HCT116 (cell line): ENCODE data around the gene SYCE1L. TPM values are rescaled to one million over a fixed set of nuclear protein-coding genes. Genes with fewer than 3 reads are reported as not detected.

ENCODE experiments used
- ATAC-seq: fragments of 200-7000 bp; cut with Tn5 transposase; 2 replicates; pipeline ENCODE4 v1.9.1; 2020; ENCODE audit warnings: mild to moderate bottlenecking, moderate library complexity
- BruUV-seq: library from RNA; stranded (reverse); fragments of 400-500 nt; replicated peaks from 2 replicates; lab custom pipeline; 2021; lab: Mats Ljungman, UMichigan
- CTCF ChIA-PET: fragments of 300-600 bp; sonication (Branson Sonifier 250); formaldehyde crosslinking; loops from one replicate; lab custom pipeline; 2021; ENCODE audit warnings: antibody characterized with exemption; lab: Charles Lee
- POLR2A ChIA-PET: fragments of 300-600, 350-600 bp; sonication (Branson Sonifier 250); formaldehyde crosslinking; loops from one replicate; lab custom pipeline; 2021; ENCODE audit warnings: antibody characterized with exemption; lab: Charles Lee
- RAD21 ChIA-PET, 2 experiments: fragments of 300-600 bp; sonication (Branson Sonifier 250); formaldehyde crosslinking; loops; one replicate each; lab custom pipeline; 2023; ENCODE audit warnings: low total read pairs in 2 of 2; ENCODE audit not compliant: uncharacterized antibody in 2 of 2, unreplicated experiment in 2 of 2, low non-redundant PET in 1 of 2; lab: Charles Lee
- DNase-seq: peaks from one replicate; pipeline ENCODE4 v3.0.0-alpha.2; 2010; ENCODE audit warnings: low read depth, low spot score
- H2AFZ ChIP-seq: fragments of 200-600 bp; shearing (Covaris generic), sonication (generic); 2 replicates; pipeline ENCODE4 v1.6.1; 2017; ENCODE audit warnings: low read depth, mixed run types, mixed read lengths, antibody characterized with exemption, low read length; ENCODE audit not compliant: poor library complexity, severe bottlenecking
- H3K27ac ChIP-seq: 2 replicates; pipeline ENCODE4 v1.5.1; 2012; ENCODE audit warnings: low read depth, low read length
- H3K27me3 ChIP-seq: fragments of 200-600 bp; sonication (generic); 2 replicates; pipeline ENCODE4 v1.6.1; 2016; ENCODE audit warnings: mixed run types, low read length, mixed read lengths; ENCODE audit not compliant: insufficient read depth
- H3K36me3 ChIP-seq, 2 experiments: fragments of 200-500 bp in 1 of 2; fragments of 200-600 bp in 1 of 2; sonication (Bioruptor generic) in 1 of 2; sonication (generic) in 1 of 2; 2 replicates each; pipeline versions ENCODE4 v1.5.1 to v1.6.1; 2014 to 2016; ENCODE audit warnings: low read length in 2 of 2, inconsistent platforms in 1 of 2, mixed read lengths in 1 of 2, mixed run types in 1 of 2; ENCODE audit not compliant: insufficient read depth in 2 of 2, control insufficient read depth in 1 of 2
- H3K4me1 ChIP-seq, 2 experiments: fragments of 200-600 bp in 1 of 2; sonication (generic) in 1 of 2; 2 replicates each; pipeline versions ENCODE4 v1.5.1 to v1.6.1; 2012 to 2017; ENCODE audit warnings: low read length in 2 of 2, inconsistent platforms in 1 of 2, mild to moderate bottlenecking in 1 of 2, mixed read lengths in 1 of 2, mixed run types in 1 of 2, moderate library complexity in 1 of 2; ENCODE audit not compliant: insufficient read depth in 2 of 2, control insufficient read depth in 1 of 2
- H3K4me2 ChIP-seq: fragments of 200-600 bp; sonication (generic); 2 replicates; pipeline ENCODE4 v1.6.1; 2017; ENCODE audit warnings: mixed run types, low read length, mixed read lengths
- H3K4me3 ChIP-seq, 2 experiments: fragments of 200-600 bp in 1 of 2; sonication (generic) in 1 of 2; replicated peaks in 1 of 2; 2 replicates each; pipeline ENCODE4 v1.5.1; 2011 to 2016; ENCODE audit warnings: low read length in 2 of 2, control low read depth in 1 of 2, low read depth in 1 of 2, mild to moderate bottlenecking in 1 of 2, mixed read lengths in 1 of 2, mixed run types in 1 of 2
- H3K79me2 ChIP-seq: fragments of 200-600 bp; sonication (generic); 2 replicates; pipeline ENCODE4 v1.6.1; 2017; ENCODE audit warnings: mild to moderate bottlenecking, mixed run types, low read length, moderate library complexity, mixed read lengths; ENCODE audit not compliant: insufficient read depth
- H3K9ac ChIP-seq: fragments of 200-600 bp; sonication (generic); 2 replicates; pipeline ENCODE4 v1.6.1; 2016; ENCODE audit warnings: low read length, mixed read lengths
- H3K9me2 ChIP-seq: fragments of 200-600 bp; sonication (generic), shearing (Covaris generic); 2 replicates; pipeline ENCODE4 v1.6.1; 2017; ENCODE audit warnings: mixed run types, mild to moderate bottlenecking, moderate library complexity; ENCODE audit not compliant: insufficient read depth
- H3K9me3 ChIP-seq, 2 experiments: fragments of 200-500 bp in 1 of 2; fragments of 200-600 bp in 1 of 2; sonication (Bioruptor generic) in 1 of 2; sonication (generic) in 1 of 2; 2 replicates each; pipeline ENCODE4 v1.6.1; 2014 to 2017; ENCODE audit warnings: low read length in 2 of 2, mixed read lengths in 2 of 2, inconsistent platforms in 1 of 2, low read depth in 1 of 2, mild to moderate bottlenecking in 1 of 2, mixed run types in 1 of 2, moderate library complexity in 1 of 2; ENCODE audit not compliant: control insufficient read depth in 1 of 2, insufficient read depth in 1 of 2
- H4K20me1 ChIP-seq: fragments of 200-600 bp; sonication (generic), shearing (Covaris generic); 2 replicates; pipeline ENCODE4 v1.6.1; 2017; ENCODE audit warnings: mixed run types, mild to moderate bottlenecking, moderate library complexity; ENCODE audit not compliant: insufficient read depth
- CBX3 ChIP-seq: IDR thresholded peaks from 2 replicates; pipeline ENCODE4 v1.6.1; 2012; ENCODE audit warnings: low read depth
- CTCF ChIP-seq, 3 experiments: fragments of 200-600 bp in 1 of 3; sonication (generic) in 1 of 3; IDR thresholded peaks in 2 of 3; conservative IDR thresholded peaks in 1 of 3; 2 replicates each; pipeline ENCODE4 v1.5.1; 2012 to 2017; ENCODE audit warnings: low read depth in 2 of 3, low read length in 2 of 3, antibody characterized with exemption in 1 of 3, borderline replicate concordance in 1 of 3, control low read depth in 1 of 3, mild to moderate bottlenecking in 1 of 3, mixed read lengths in 1 of 3, mixed run types in 1 of 3, moderate library complexity in 1 of 3; ENCODE audit not compliant: insufficient read depth in 1 of 3
- EGR1 ChIP-seq: IDR thresholded peaks from 2 replicates; pipeline ENCODE4 v1.6.1; 2012; ENCODE audit warnings: low read depth
- EZH2 ChIP-seq: fragments of 200-600 bp; sonication (generic); IDR thresholded peaks from 2 replicates; pipeline ENCODE4 v1.6.1; 2017; ENCODE audit warnings: antibody characterized with exemption, mixed run types
- EZH2phosphoT487 ChIP-seq: fragments of 200-600 bp; IDR thresholded peaks from 2 replicates; pipeline ENCODE4 v1.6.1; 2018; ENCODE audit warnings: antibody characterized with exemption, borderline replicate concordance
- JUND ChIP-seq: IDR thresholded peaks from 2 replicates; pipeline ENCODE4 v1.6.1; 2012
- MAX ChIP-seq: IDR thresholded peaks from 2 replicates; pipeline ENCODE4 v1.6.1; 2012
- POLR2AphosphoS5 ChIP-seq: IDR thresholded peaks from 2 replicates; pipeline ENCODE4 v1.6.1; 2011; ENCODE audit warnings: mild to moderate bottlenecking, low read depth, low read length, moderate library complexity
- REST ChIP-seq: IDR thresholded peaks from 2 replicates; pipeline ENCODE4 v1.6.1; 2012; ENCODE audit warnings: low read depth
- SP1 ChIP-seq: IDR thresholded peaks from 2 replicates; pipeline ENCODE4 v1.6.1; 2012; ENCODE audit warnings: low read depth
- TCF7L2 ChIP-seq: IDR thresholded peaks from 2 replicates; pipeline ENCODE4 v1.7.0; 2011; ENCODE audit warnings: borderline replicate concordance, inconsistent platforms; ENCODE audit not compliant: insufficient read depth, insufficient read length; ENCODE audit errors: extremely low read depth
- YY1 ChIP-seq: IDR thresholded peaks from 2 replicates; pipeline ENCODE4 v1.6.1; 2011; ENCODE audit warnings: low read length, low read depth, moderate library complexity, mild to moderate bottlenecking; ENCODE audit not compliant: insufficient replicate concordance; ENCODE audit errors: extremely low read depth
- ZNF274 ChIP-seq: fragments of 200-500 bp; sonication (Bioruptor generic); IDR thresholded peaks from 2 replicates; pipeline ENCODE4 v1.6.1; 2014; ENCODE audit warnings: mild to moderate bottlenecking, low read depth, low read length, inconsistent platforms
- intact Hi-C: fragments of 100-400 bp; cut with micrococcal nuclease; formaldehyde crosslinking; loops from 2 replicates; pipeline ENCODE4 v1.10.0; 2022
- total RNA-seq: library from RNA; stranded (reverse); gene quantifications from one replicate; pipeline ENCODE4 v1.2.1, GENCODE V29; 2021; ENCODE audit not compliant: unreplicated experiment
- TF ChIP-seq, protein P1 (sequence below): IDR thresholded peaks from 2 replicates; pipeline ENCODE4 v1.6.1; 2011; ENCODE audit warnings: mild to moderate bottlenecking, low read length, moderate library complexity; ENCODE audit not compliant: insufficient replicate concordance; ENCODE audit errors: extremely low read depth

Gene SYCE1L
- total RNA-seq, 1 experiment from 2014 or later: 25.7 TPM

GRCh38 chr16:77157346-77158058, 41.7 kb upstream of the SYCE1L start:
- H3K9ac ChIP-seq: no peak overlapping the region
- H2AFZ ChIP-seq: no peak overlapping the region
- no peak overlapping the region for H3K27ac ChIP-seq
- no peaks in the 10 kb centered on the region for H3K79me2 ChIP-seq
- DNase-seq (no peak), ATAC-seq (no peak)
- intact Hi-C loops: no loop called here
- H3K4me1 ChIP-seq: no peaks in the 10 kb centered on the region
- RAD21 ChIA-PET: no interaction called here
- CTCF ChIA-PET: interaction anchor here (1.0 kb wide), 1 partner anchor 14 kb away, joined by 4 read pairs; no protein-coding TSS in a partner anchor
- no peak overlapping the region for H3K4me3 ChIP-seq
- no peaks in the 10 kb centered on the region for H3K9me2 ChIP-seq
- H4K20me1 ChIP-seq: no peaks in the 10 kb centered on the region
- peaks cover 37% of the 10 kb centered on the region for H3K27me3 ChIP-seq
- H3K36me3 ChIP-seq: no peaks in the 10 kb centered on the region
- H3K9me3 ChIP-seq: no peaks in the 10 kb centered on the region
- no peak overlapping the region for H3K4me2 ChIP-seq
- BruUV-seq: no TSS peak
- no peak for TF ChIP-seq EGR1
- TF ChIP-seq SP1: no peak
- TF ChIP-seq CBX3: no peak
- no peak for TF ChIP-seq ZNF274
- no peak for TF ChIP-seq MAX
- no peak for TF ChIP-seq JUND
- TF ChIP-seq EZH2: no peak
- TF ChIP-seq, protein P1, sequence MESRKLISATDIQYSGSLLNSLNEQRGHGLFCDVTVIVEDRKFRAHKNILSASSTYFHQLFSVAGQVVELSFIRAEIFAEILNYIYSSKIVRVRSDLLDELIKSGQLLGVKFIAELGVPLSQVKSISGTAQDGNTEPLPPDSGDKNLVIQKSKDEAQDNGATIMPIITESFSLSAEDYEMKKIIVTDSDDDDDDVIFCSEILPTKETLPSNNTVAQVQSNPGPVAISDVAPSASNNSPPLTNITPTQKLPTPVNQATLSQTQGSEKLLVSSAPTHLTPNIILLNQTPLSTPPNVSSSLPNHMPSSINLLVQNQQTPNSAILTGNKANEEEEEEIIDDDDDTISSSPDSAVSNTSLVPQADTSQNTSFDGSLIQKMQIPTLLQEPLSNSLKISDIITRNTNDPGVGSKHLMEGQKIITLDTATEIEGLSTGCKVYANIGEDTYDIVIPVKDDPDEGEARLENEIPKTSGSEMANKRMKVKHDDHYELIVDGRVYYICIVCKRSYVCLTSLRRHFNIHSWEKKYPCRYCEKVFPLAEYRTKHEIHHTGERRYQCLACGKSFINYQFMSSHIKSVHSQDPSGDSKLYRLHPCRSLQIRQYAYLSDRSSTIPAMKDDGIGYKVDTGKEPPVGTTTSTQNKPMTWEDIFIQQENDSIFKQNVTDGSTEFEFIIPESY: no peak
- no peak for TF ChIP-seq CTCF (IDR thresholded peaks at IDR 0.05 in 2 of 3, conservative IDR thresholded peaks at IDR 0.05 in 1 of 3; ENCODE audit: borderline replicate concordance in 1 of 3, insufficient read depth in 1 of 3, low read depth in 2 of 3, low read length in 2 of 3)
- TF ChIP-seq POLR2AphosphoS5: no peak
- no peak for TF ChIP-seq EZH2phosphoT487
- no peak for TF ChIP-seq YY1
- TF ChIP-seq REST: no peak
- no peak for TF ChIP-seq TCF7L2
- POLR2A ChIA-PET: no interaction called here
